GM12878 (cell line): ENCODE results near the gene GAB1. TPM values are rescaled to one million over a fixed set of nuclear protein-coding genes. Genes with fewer than 3 reads are reported as not detected.
A peak's percentile ranks its signal among the peaks of the same experiment; 100 is the strongest.

Experiments used
- ASH2L ChIP-seq: fragments of 300-600, 200-600 bp; sonication (generic); IDR thresholded peaks from 2 replicates; pipeline ENCODE4 v1.6.1; 2017; ENCODE audit warnings: low read depth, mild to moderate bottlenecking, borderline replicate concordance
- E2F8 ChIP-seq: fragments of 450-650 bp; IDR thresholded peaks from 2 replicates; pipeline ENCODE4 v1.6.1; 2018; ENCODE audit warnings: mild to moderate bottlenecking, low read depth, moderate library complexity; ENCODE audit not compliant: partially characterized antibody
- ETV6 ChIP-seq, 2 experiments: fragments of 450-650 bp in 1 of 2; IDR thresholded peaks in 1 of 2; conservative IDR thresholded peaks in 1 of 2; 2 replicates each; pipeline ENCODE4 v1.6.1; 2014; ENCODE audit warnings: antibody characterized with exemption in 1 of 2, borderline replicate concordance in 1 of 2, low read depth in 1 of 2, mild to moderate bottlenecking in 1 of 2, moderate library complexity in 1 of 2
- HDAC2 ChIP-seq: fragments of 200-600 bp; sonication (generic); IDR thresholded peaks from 2 replicates; pipeline ENCODE4 v1.6.1; 2017
- IRF3 ChIP-seq: fragments of 450-650 bp; IDR thresholded peaks from 2 replicates; pipeline ENCODE4 v1.6.1; 2014; ENCODE audit warnings: mild to moderate bottlenecking
- KDM1A ChIP-seq: fragments of 200-600 bp; sonication (generic); IDR thresholded peaks from 2 replicates; pipeline ENCODE4 v1.6.1; 2016; ENCODE audit warnings: borderline replicate concordance
- LARP7 ChIP-seq: fragments of 450-650 bp; IDR thresholded peaks from 2 replicates; pipeline ENCODE4 v1.6.1; 2017; ENCODE audit warnings: mild to moderate bottlenecking
- MTA3 ChIP-seq: IDR thresholded peaks from 2 replicates; pipeline ENCODE4 v1.6.1; 2012; ENCODE audit warnings: low read length, inconsistent platforms, borderline replicate concordance
- MYC ChIP-seq: IDR thresholded peaks from 2 replicates; pipeline ENCODE4 v1.6.1; 2011; ENCODE audit warnings: mild to moderate bottlenecking, low read length, moderate library complexity, inconsistent platforms; ENCODE audit not compliant: insufficient read depth, insufficient replicate concordance, insufficient read length, severe bottlenecking
- NBN ChIP-seq: fragments of 450-650 bp; IDR thresholded peaks from 2 replicates; pipeline ENCODE4 v1.6.1; 2016
- NRF1 ChIP-seq: conservative IDR thresholded peaks from 2 replicates; pipeline ENCODE4 v1.6.1; 2011; ENCODE audit warnings: mild to moderate bottlenecking, low read depth, low read length, improper control_type of control experiment
- RB1 ChIP-seq: fragments of 450-650 bp; formaldehyde crosslinking; IDR thresholded peaks from 2 replicates; pipeline ENCODE4 v1.6.1; 2017; ENCODE audit warnings: mild to moderate bottlenecking, borderline replicate concordance
- SIX5 ChIP-seq: IDR thresholded peaks from 2 replicates; pipeline ENCODE4 v1.6.1; 2011; ENCODE audit warnings: mild to moderate bottlenecking, low read depth, low read length, moderate library complexity; ENCODE audit not compliant: severe bottlenecking
- SPI1 ChIP-seq: IDR thresholded peaks from 2 replicates; pipeline ENCODE4 v1.6.1; 2011; ENCODE audit warnings: low read depth, mild to moderate bottlenecking, low read length, moderate library complexity, borderline replicate concordance; ENCODE audit not compliant: insufficient read depth
- YBX1 ChIP-seq: fragments of 450-650 bp; IDR thresholded peaks from 2 replicates; pipeline ENCODE4 v1.6.1; 2016; ENCODE audit warnings: antibody characterized with exemption
- YY1 ChIP-seq: IDR thresholded peaks from 2 replicates; pipeline ENCODE4 v1.6.1; 2011; ENCODE audit warnings: low read depth, mild to moderate bottlenecking, low read length
- ZNF622 ChIP-seq: fragments of 450-650 bp; IDR thresholded peaks from 2 replicates; pipeline ENCODE4 v1.6.1; 2017; ENCODE audit warnings: mild to moderate bottlenecking, inconsistent platforms
- ZZZ3 ChIP-seq: IDR thresholded peaks from 2 replicates; pipeline ENCODE4 v1.6.1; 2011; ENCODE audit warnings: low read depth; ENCODE audit not compliant: control insufficient read depth, insufficient read length
- polyA plus RNA-seq, 11 experiments: library from polyadenylated mRNA; depleted of rRNA in 4 of 11; unstranded in 6 of 11; stranded (reverse) in 5 of 11; fragments of >200 nt; fragmentation: Nextera tagmentation in 4 of 11; fragmentation: Illumina TruSeq in 1 of 11; extraction: Ambion mirVana in 4 of 11; extraction: Trizol in 1 of 11; gene quantifications; 1 replicate in 1 of 11; 2 replicates in 10 of 11; pipeline versions ENCODE4 v1.2.1 to v1.2.3, GENCODE V29; 2011 to 2016; ENCODE audit warnings: inconsistent platforms in 2 of 11, missing spikeins in 2 of 11, low read depth in 1 of 11
- total RNA-seq, 4 experiments: library from RNA; depleted of rRNA in 3 of 4; stranded (reverse); fragments of >200 nt in 3 of 4; fragmentation: Illumina TruSeq in 1 of 4; extraction: Trizol in 1 of 4; gene quantifications; 2 replicates each; pipeline versions ENCODE4 v1.2.1 to v1.2.3, GENCODE V29; 2013 to 2021
- TF ChIP-seq, protein P1 (sequence below): IDR thresholded peaks from 2 replicates; pipeline ENCODE4 v1.6.1; 2012; ENCODE audit warnings: improper control_type of control experiment, low read depth, low read length; ENCODE audit not compliant: insufficient replicate concordance
- TF ChIP-seq, protein P2 (sequence below): fragments of 450-650 bp; IDR thresholded peaks from 2 replicates; pipeline ENCODE4 v1.6.1; 2016; ENCODE audit warnings: mild to moderate bottlenecking

Gene GAB1
- total and polyA plus RNA-seq, 10 of the 15 experiments (the other 5 are each of a cell fraction or from before 2014, with no cell fraction given): 0.37 to 5.3 (median 3.2) TPM

DNA sequence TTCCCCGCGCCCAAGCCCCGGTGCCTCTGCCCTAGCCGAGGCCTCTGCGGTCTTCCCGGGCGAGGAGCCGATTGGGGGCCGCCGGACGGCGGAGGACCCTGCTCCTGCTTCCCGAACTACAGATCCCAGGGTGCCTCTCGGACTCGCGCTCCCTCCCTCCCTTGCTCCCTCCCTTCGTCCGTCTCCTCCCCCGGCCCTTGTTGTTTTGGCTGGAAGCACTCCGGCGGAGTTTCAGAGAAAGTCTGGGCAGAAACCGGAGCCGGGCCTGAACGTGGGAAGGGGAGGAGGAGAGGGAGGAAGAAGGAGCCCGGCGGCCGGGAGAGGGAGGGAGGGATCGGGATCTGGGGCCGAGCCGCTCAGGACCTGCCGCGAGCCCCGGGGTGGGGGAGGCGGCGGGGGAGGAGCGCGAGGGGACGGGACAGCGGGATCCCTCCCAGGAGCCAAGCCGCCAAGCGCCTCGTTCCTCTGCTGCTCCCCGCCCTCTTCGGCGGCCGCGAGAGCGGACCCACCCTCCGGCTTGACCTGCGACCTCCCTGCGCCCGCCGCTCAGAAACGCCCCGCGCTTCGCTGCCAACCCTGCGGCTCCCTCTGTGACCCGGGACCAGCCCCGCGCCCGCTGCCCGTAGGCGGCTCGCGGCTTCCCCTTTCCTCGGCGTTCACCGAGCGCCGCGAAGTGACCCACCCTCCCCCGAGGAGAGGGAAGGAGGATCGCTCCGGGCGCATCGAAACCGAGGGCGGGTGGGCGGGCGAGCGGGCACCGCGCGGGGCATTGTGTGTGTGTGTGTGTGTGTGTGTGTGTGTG, 496 bp upstream of the GAB1 start (continued):
- TF ChIP-seq E2F8 (no peak), ETV6 (conservative IDR thresholded peaks at IDR 0.05 in 1 of 2, IDR thresholded peaks at IDR 0.05 in 1 of 2; ENCODE audit: borderline replicate concordance in 1 of 2, low read depth in 1 of 2) (no peak), SPI1 (peak; percentile 14; the same call in 1 of the 2 replicates), NBN (no peak), MTA3 (no peak), YBX1 (no peak), ASH2L (no peak), SIX5 (peak; percentile 65), ZNF622 (no peak), YY1 (0 out of 2 replicates have a peak, but pooled peaks have one; percentile 18), LARP7 (no peak), NRF1 (no peak), RB1 (0 out of 2 replicates have a peak, but pooled peaks have one; percentile 45), ZZZ3 (no peak), MYC (no peak), IRF3 (no peak), KDM1A (no peak), HDAC2 (no peak)
- TF ChIP-seq, protein P1, sequence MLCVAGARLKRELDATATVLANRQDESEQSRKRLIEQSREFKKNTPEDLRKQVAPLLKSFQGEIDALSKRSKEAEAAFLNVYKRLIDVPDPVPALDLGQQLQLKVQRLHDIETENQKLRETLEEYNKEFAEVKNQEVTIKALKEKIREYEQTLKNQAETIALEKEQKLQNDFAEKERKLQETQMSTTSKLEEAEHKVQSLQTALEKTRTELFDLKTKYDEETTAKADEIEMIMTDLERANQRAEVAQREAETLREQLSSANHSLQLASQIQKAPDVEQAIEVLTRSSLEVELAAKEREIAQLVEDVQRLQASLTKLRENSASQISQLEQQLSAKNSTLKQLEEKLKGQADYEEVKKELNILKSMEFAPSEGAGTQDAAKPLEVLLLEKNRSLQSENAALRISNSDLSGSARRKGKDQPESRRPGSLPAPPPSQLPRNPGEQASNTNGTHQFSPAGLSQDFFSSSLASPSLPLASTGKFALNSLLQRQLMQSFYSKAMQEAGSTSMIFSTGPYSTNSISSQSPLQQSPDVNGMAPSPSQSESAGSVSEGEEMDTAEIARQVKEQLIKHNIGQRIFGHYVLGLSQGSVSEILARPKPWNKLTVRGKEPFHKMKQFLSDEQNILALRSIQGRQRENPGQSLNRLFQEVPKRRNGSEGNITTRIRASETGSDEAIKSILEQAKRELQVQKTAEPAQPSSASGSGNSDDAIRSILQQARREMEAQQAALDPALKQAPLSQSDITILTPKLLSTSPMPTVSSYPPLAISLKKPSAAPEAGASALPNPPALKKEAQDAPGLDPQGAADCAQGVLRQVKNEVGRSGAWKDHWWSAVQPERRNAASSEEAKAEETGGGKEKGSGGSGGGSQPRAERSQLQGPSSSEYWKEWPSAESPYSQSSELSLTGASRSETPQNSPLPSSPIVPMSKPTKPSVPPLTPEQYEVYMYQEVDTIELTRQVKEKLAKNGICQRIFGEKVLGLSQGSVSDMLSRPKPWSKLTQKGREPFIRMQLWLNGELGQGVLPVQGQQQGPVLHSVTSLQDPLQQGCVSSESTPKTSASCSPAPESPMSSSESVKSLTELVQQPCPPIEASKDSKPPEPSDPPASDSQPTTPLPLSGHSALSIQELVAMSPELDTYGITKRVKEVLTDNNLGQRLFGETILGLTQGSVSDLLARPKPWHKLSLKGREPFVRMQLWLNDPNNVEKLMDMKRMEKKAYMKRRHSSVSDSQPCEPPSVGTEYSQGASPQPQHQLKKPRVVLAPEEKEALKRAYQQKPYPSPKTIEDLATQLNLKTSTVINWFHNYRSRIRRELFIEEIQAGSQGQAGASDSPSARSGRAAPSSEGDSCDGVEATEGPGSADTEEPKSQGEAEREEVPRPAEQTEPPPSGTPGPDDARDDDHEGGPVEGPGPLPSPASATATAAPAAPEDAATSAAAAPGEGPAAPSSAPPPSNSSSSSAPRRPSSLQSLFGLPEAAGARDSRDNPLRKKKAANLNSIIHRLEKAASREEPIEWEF: no peak
- TF ChIP-seq, protein P2, sequence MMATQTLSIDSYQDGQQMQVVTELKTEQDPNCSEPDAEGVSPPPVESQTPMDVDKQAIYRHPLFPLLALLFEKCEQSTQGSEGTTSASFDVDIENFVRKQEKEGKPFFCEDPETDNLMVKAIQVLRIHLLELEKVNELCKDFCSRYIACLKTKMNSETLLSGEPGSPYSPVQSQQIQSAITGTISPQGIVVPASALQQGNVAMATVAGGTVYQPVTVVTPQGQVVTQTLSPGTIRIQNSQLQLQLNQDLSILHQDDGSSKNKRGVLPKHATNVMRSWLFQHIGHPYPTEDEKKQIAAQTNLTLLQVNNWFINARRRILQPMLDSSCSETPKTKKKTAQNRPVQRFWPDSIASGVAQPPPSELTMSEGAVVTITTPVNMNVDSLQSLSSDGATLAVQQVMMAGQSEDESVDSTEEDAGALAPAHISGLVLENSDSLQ: no peak
